MV-4-11 (cell line): ENCODE data around the gene ULBP2.
"Not testable (repeated sequence)": the region's sequence is repeated elsewhere in the genome, so short reads cannot be mapped to it uniquely, and the experiment has no call there.

Experiments
- DNase-seq: peaks from one replicate; lab custom pipeline; 2025; lab: John Stamatoyannopoulos, UW

ULBP2 gene

DNA sequence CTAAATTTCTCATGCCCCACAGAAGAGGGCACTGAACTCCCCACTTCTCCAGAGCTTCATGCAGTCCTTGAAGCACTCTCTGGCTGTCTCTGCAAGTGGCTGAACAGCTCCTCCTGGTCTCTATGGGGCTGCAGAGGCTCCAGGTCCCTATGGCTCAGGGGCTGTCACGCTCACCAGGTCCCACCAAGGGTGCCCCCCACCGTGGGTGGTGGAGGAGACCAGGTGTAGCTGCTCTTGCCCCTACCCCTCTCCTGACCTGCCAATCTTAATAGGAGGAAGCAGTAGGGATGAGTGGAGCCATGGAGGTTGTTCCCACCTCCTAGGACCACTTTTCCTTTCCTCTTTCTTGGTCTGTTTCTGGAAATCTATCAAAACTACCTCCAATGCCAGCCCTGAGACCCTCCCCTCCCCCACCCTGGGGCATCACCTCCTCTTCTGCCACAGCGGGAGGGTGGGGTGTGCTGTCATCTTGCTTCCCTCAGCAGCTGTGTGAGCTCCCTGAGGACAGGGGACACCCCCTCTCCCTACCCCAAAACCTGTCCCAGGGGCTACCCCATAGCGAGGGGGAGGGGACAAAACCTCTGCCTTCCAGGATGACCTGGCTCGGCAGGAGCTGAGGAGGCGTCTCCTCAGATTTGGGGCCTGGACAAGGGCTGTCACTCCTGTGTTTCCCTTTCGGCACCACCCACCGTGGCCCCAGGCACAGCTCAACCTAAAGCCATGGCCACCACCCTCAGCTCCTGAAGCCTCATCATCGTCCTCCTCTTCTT lies 31.9 kb upstream of the ULBP2 start:
- DNase-seq, result no peak

DNA sequence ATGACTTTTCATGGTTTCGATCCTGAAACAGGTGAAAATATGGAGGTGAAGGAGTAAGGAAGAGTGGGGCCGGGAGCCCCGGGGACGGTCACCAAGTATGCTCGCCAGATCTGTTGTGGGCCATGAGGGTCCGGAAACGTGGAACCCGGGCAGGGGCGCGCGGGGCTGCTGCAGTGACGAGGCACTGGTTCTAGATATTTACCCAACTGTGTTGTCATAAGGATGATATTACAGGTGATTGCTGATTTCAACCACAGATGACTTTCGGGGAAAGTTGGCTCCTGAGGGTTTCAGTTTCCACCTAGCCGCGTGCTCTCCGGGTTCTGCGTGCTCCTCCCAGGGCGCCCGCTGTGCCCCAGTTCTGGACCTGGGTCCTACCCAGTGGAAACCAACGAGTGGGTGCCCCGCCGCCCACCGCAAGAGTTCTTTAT lies 31.1 kb upstream of the ULBP2 start:
- no peak for DNase-seq

DNA sequence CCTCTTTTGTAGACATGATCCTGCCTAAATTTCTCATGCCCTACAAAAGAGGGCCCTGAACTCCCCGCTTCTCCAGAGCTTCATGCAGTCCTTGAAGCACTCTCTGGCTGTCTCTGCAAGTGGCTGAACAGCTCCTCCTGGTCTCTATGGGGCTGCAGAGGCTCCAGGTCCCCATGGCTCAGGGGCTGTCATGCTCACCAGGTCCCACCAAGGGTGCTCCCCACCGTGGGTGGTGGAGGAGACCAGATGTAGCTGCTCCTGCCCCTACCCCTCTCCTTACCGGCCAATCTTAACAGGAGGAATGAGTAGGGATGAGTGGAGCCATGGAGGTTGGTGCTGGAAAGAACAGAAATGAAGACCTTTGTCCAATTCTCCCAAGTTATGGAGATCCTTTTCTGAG lies 29.1 kb upstream of the ULBP2 start:
- not testable (repeated sequence) for DNase-seq

DNA sequence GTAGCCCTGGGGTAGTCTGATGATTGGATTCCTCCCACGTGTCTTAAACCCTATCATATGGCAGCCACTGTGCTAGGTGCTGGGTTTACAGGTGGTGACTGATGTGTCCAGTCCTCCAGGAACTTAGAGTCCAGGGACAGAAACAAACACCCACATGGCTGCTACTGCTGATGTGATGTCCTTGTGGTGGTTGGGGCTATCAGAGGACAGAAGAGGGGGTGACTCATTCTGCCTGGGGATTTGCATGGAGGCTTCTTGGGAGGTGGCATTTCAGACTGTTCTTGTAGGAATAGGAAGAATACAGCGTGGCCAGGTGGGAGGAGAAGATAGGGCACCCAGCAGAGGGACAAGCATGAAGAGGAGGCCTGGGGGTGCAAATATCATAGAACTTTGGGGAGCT lies 28.7 kb upstream of the ULBP2 start:
- no peak for DNase-seq

DNA sequence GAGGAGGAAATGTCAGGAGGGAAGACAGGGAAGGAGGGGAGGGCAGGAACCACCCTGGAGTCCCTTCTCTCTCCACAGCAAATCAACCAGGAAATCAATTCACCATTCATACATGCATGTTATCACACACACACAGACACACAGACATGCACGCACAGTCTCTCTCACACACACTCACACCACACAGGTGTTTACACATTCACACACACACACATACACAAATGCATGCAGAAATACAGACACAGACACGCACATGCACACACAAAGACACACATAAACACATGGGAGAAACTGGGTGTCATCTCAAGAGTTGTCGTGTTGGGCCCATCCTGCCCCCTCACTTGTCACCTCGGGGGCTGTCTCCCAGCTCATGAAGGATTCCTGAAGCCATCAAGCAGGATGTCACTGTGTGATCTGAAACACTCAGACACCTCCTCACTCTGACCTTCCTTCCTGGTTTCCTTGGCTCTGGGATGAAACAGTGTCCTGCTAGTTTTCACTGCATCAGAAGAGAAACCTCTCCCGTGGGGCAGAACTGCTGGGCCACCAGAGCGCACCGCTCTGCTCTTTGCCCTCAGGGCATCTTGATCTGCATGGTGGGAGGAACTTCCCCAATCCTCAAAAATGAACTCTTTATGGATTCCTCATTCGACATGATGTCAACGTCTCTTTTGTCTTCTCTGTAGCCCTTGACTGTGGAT lies 28.1 kb upstream of the ULBP2 start:
- no peak for DNase-seq

DNA sequence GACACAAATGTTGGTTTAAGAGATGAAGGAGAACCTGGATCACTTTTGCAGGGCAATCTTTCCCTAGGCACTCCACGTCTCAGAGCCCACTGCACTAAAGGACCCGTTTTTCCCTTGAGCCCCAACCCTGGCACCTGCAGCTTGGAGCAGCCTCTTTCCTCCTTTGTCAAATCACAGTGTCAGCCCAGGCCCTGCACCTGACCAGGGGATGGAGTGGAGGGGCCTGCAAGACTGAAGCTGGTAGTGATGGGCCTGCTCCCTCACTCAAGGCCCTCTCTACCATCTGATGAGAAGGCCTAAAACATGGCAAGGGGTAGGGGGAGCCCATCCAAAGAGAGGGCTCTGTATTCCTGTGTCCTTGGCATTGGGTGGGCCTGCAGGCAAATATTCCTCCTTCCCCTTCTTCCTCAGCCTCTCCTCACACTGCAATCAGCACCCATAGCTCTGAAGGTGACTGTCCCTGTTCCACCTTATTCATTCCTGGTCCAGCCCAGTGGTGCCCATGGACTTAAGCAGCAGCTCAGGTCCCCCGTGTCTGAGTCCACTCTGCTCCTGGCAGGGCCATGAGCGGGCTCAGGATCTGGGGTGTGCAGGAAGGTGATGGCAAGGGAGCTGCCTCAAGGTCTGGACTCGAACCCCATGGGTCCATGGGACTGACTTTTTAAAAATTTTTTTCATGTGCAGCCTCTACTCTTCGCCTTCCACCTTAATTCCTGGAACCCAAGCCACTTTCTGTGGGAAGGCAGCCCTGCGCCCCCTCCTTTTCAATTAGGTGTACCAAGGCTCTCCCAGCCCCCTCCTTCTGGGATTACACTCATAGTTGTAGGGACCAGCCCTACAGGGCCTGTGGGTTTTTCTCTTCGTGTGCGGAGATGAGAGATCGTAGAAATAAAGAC lies 25.6 kb upstream of the ULBP2 start:
- DNase-seq, result no peak

DNA sequence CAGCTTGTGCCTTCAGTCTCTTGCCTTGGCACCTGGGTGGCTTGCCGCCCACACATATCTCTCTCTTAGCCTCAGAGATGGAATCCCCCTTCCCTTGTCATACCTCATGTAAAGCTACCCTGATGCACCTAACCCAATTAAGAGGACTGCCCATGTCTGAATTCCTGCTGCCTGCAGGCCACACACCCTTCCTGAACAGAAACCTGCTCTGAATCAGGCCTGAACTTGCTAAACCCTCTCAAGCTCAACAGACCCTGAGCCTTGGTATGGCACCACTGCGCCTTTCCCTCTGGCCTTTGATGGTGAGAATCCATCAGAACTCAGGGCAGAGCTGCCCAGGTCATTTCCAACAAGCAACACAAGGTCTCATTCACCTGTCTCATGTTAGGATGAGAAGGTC lies 24.1 kb upstream of the ULBP2 start:
- DNase-seq, result no peak

DNA sequence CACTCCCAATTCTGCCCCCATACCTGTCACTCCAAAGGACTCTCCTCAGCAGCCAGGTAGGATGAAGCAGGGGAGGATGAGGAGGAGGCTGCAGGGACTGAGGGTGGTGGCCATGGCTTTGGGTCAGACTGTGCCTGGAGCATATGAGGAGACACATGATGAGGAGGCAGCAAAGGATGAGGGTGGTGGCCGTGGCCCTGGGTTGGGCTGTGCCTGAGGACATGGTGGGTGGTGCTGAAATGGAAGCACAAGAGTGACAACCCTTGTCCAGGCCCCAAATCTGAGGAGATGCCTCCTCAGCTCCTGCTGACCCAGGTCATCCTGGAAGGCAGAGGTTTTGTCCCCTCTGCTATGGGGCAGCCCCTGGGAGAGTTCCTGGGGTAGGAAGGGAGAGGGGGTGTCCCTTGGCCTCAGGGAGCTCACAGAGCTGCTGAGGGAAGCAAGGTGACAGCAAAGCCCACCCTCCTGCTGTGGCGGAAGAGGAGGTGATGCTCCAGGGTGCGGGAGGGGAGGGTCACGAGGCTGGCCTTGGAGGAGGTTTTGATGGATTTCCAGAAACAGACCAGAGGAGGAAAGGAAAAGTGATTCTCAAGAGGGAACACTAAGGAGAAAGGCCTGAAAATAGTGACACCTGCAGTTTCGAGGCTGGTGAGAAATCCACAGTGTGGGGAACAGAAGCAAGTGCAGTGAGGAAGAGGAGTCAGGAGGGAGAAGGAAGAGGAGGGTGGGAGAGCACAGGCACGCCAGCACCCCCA lies 23.5 kb upstream of the ULBP2 start:
- no peak for DNase-seq

DNA sequence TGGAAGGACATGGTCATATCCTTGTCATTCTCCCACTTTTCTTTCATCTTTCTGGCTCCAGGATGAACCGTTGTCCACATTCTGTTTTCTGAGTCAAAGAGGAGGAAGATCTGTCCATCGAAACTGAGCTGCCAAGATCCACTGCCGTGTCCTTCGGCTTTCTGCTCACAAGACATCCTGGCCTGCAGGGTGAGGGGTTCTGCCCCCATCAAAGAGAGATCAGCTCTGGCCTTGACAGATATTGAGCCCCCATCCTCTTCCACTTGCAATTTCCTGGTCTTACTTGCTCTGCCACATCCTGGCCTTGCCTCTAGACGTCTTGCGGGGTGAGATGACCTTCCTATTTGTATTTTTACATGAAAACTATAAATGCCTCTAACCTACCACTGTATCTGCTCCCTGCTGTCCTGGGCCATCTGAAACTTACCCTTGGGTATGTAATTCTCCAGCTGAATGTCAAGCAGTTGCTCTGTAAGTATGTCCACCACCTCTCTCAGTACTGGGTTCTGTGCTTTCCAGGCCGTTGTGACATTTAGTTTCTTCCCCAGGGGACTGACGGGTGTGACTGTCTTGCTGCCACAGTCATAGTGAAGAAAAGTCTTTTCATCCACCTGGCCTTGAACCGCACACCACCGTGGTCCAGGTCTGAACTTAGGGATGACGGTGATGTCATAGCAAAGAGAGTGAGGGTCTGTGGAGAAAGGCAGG lies 22.5 kb upstream of the ULBP2 start:
- DNase-seq, result not testable (repeated sequence)

DNA sequence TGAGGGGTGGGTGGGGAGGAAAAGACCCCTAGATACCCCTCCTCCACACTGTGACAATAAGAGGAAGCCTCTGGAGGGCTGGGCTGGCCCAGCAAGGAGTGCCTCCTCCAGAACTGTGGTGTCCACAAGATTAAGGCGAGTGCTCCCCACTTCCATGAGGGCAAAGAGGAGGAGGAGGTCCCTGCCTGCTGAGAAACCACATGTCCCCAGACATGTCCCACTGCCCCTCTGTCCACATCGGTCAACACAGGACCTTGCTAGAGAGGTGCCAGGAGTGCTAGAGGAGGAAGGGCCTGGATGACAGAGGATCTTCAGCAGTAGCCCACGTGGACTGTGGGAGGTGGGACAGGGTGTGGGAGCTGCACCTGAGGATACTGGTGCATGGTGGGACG lies 22.0 kb upstream of the ULBP2 start:
- DNase-seq, result no peak

DNA sequence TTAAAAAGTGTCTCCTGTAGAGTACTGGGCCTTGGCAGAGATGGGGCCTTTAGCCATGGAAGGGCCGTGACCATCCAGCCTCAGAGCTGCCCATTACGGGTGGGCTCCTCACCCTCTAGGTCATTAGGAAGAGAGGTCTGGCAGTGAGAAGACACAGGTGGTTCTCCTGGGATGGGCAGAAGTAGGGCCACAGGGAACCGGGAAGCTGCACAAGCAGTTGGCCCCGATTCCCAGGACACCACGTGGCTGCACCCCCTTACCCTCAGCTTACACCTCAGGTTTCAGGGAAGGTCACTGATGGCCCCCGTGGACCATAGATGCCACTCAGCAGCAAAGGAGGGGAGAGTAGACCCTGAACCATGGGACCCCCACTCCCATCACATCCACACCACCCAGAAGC lies 20.5 kb upstream of the ULBP2 start:
- DNase-seq, result no peak

DNA sequence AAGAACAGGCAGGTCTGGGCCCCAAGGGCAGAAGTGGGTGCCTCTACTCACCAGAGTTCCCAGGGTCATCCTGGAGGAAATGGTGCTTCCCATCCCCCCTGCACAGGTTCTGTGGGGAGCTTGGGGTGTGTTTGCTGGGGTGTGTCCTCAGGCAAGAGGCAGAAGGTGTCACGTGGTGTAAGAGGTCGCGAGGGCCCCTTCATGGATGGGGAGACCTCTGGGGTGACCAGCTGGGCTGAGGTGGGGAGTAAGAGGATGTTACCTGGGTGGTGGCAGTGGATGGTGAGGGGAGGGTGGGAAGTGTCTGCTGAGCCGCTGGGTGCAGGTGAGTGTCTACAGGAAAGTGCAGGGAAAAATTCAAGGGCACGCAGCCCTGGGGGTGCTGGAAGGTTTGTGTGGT lies 19.7 kb upstream of the ULBP2 start:
- not testable (repeated sequence) for DNase-seq

DNA sequence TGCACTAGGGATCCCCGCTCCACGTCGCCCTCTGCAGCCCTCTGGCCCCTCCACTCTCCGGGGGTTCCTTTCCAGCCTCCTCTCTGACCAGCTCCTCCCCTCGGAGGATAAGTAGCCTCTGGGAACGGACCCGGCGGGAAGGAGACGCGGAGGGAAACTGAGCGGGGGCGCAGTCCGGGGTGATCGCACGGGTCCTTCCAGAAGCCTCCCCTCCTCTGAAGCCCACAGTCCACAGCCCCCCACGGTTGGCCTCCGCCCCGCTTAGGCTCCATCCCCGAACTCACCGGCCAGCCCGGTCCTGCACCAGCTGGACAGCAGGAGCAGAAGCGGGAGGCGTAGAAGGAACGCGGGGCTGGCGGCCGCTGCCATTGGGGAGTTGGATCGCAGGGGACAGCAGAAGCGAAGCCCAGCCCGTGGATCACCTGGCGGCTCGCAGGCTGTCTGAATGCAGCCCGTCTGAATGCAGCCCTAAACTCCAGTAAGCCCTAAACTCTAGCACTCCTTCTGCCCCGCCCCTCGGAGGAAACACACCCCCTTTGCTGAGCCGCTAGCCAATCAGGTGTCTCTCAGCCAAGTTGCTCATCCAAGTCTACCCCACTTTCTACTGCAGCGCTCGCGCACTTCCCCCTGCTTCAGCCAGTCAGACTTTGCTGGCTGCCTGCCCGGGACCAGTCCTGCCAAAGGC lies 19.0 kb upstream of the ULBP2 start, which contains the start of gene RAET1G:
Gene RAET1G, minus strand, starts transcription at position 480 of the 685 bp plus-strand sequence. Its CDS starts 111 bp downstream, at position 369.
- peak; percentile 92 for DNase-seq

DNA sequence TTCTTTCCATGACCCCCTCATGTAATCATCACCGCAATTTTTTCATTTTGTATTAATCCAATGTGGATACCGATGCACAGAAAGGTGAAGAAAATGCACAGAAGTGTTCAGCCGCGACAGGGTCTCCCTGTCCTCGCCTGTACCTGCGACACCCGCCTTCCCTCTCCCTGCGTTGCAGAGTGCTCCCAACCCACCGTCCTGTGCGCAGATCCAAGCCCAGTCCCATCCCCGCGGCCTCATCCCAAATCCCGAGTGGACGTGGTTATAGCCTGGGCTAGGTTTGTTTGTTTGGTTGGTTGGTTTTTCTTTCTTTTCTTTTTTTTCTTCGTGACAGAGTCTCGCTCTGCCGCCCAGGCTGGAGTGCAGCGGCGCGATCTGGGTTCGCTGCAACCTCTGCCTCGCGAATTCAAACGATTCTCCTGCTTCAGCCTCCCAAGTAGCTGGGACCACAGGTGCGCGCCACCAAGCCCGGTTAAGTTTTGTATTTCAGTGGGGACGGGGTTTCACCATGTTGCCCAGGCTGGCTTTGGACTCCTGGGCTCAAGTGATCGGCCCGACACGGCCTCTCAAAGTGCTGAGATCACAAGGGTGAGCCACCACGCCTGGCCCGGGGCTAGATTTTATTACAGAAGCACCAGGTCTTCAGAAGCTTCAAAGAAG lies 18.4 kb upstream of the ULBP2 start:
- no peak for DNase-seq

DNA sequence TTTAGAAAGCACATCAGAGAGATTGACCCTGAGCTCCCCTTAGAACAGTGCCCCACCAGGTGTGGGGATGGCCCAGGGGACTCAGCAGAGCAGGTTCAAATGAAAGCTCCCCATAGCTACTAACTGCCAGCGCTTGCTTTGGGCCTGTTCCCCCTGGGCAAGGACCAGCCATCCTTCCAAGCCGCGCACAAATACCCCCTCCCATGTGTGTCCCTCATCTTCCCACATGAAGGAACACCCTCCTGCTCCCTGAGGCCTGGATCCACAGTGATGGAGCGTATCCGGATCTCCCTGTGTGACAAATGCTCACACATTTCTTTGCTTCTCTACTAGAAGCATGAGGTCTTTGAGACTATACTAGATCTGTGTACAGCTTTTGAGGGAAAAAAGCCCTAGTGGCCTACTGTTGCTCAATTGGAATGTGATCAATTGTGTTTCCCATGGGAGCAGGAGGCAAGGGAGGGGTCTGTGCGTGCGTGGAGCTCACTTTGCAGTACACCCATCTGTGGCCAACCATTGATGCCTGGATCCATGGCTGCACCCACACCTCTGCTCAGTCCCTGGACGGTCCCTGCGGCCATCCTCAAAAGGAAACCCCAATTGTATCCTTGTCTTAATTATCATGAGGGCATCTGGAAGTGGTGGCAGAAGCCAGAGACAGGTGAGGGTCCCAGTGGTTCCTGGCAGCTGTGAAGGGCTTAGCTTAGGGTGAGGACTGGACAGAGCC lies 17.4 kb upstream of the ULBP2 start:
- no peak for DNase-seq

DNA sequence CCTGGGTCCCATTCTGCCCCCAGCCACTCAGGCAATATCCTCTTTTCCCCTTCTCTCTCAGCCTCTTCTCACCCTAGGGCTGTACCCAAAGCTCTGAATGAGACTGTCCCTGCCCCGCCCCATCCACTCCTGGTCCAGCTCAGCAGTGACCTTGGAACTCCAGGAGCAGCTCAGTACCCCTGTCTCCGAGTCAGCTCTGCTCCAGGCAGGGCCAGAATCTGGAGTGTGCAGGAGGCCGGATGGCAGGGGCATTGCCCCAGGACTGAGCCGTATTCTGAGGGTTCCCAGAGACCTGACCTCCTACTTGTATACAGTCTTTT lies 16.9 kb upstream of the ULBP2 start:
- no peak for DNase-seq

DNA sequence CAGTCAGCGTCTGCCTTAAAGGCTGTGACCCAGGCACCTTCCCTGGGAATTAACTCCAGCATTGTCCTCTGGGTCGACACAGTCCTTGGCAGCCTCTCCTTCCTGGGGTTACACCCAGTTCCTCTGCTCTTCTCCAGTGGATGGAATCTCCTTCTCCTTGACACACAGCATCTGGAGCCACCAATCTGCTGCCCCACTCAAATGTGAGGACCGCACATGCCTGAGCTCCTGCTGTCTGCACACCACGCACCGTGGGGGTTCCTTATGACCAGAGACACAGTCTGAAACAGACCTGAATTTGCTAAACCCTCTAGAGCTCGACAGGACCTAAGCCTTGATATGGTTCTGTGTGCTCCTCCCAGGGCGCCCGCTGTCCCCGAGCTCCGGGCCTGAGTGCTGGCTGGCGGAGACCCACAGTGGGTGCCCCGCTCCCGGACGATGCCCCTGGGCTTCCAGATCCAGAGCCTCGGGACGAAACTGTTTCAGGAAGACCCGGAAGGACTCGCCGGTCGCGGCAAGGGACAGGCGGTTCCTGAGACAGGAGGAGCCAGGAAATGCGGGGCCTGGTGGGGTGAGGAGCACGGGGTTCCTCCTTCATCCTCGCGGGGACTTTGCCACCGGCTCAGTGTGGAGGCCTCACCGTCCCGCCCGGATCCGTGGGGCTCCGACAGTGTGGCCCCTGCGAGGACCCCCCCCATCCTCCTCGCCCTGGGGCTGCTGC lies 16.4 kb upstream of the ULBP2 start:
- peak; percentile 21 for DNase-seq

DNA sequence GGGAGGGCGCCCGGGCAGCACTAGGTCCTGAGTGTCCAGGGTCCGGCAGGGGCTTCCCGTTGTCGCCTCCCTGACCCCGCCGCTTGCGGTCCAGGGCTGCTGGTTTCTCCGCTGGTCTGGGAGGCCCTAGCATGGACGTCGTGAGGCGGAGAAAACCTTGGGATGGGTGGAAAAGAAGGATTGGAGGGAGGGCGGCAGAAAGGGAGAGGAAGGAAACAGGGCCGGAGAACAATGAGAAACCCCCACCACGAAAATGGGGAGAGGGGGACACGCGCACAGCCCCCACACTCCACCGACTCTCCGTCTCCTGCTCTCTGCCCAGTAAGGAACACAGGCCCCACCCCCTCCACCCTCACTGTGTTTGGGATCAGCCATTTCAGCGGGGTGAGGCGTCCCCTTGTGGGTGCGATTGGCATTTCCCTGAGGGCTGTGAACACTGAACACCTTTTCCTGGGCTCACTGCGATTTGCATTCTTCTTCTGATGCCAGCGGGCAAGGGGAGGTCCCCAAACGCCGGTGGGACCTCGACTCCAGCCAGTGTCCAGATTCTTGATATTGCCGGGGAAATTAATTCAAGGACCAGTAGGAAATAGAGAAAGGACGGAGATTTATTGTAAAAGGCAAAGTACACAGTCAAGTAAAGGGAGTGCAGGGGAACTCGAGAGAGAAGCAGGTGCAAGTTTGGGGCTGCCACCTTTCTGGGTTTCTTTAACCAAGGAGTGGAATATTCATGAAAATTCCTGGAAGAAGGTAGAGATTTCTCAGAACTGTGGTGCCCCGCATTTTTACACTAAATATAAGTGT lies 15.6 kb upstream of the ULBP2 start:
- DNase-seq, result peak; percentile 60
